Erythroblast (primary cell): Measurements from ENCODE around the gene ERC2.

ENCODE experiments used
- GATA1 ChIP-seq: IDR thresholded peaks from 2 replicates; pipeline ENCODE4 v1.6.1; 2011; ENCODE audit warnings: low read depth, mild to moderate bottlenecking, control low read depth, low read length, moderate library complexity
- POLR2A ChIP-seq: IDR thresholded peaks from 2 replicates; pipeline ENCODE4 v1.6.1; 2011; ENCODE audit warnings: mild to moderate bottlenecking, low read length

- TF ChIP-seq POLR2A (no peak), GATA1 (no peak)
Measured at GRCh38 chr3:56110886-56111285, 357.4 kb downstream of the ERC2 start.
